Endothelial cell of umbilical vein (primary cell): ENCODE results near the gene MEX3C. TPM values are rescaled to one million over a fixed set of nuclear protein-coding genes. Genes with fewer than 3 reads are reported as not detected.

ENCODE experiments used
- BruUV-seq: library from RNA; stranded (reverse); fragments of 400-500 nt; replicated peaks from 2 replicates; lab custom pipeline; 2021; lab: Mats Ljungman, UMichigan
- CTCF ChIA-PET: fragments of 300-600, 350-600 bp; sonication (Branson Sonifier 250); formaldehyde crosslinking; loops from one replicate; lab custom pipeline; 2021; ENCODE audit warnings: antibody characterized with exemption, inconsistent platforms; lab: Charles Lee
- POLR2A ChIA-PET: fragments of 300-600, 350-600 bp; sonication (Branson Sonifier 250); formaldehyde crosslinking; loops from one replicate; lab custom pipeline; 2021; ENCODE audit warnings: antibody characterized with exemption, inconsistent platforms; lab: Charles Lee
- DNase-seq: peaks from one replicate; pipeline ENCODE4 v3.0.0-alpha.2; 2011; ENCODE audit warnings: low read depth, low spot score
- FAIRE-seq: peaks from 2 replicates; lab custom pipeline; 2011; peaks lifted over from hg19 to GRCh38; lab: Jason Lieb, UNC
- H2AFZ ChIP-seq: 2 replicates; pipeline ENCODE4 v1.6.0; 2012; ENCODE audit warnings: low read depth, low read length, control low read depth, inconsistent platforms
- H3K27ac ChIP-seq: 2 replicates; pipeline ENCODE4 v1.5.1; 2011; ENCODE audit warnings: low read depth, mild to moderate bottlenecking, control low read depth, low read length, moderate library complexity; ENCODE audit not compliant: insufficient read depth
- H3K27me3 ChIP-seq, 2 experiments: 2 replicates each; pipeline versions ENCODE4 v1.6.0 to v1.6.1; 2011; ENCODE audit warnings: low read length in 2 of 2, mixed read lengths in 1 of 2; ENCODE audit not compliant: control insufficient read depth in 2 of 2, insufficient read depth in 2 of 2
- H3K36me3 ChIP-seq, 2 experiments: 2 replicates in 1 of 2; 3 replicates in 1 of 2; pipeline ENCODE4 v1.5.1; 2011; ENCODE audit warnings: low read length in 2 of 2, mild to moderate bottlenecking in 1 of 2, moderate library complexity in 1 of 2; ENCODE audit not compliant: control insufficient read depth in 2 of 2, insufficient read depth in 2 of 2; ENCODE audit errors: extremely low read depth in 1 of 2
- H3K4me1 ChIP-seq: 3 replicates; pipeline ENCODE4 v1.5.1; 2011; ENCODE audit warnings: mild to moderate bottlenecking, low read length; ENCODE audit not compliant: control insufficient read depth, insufficient read depth; ENCODE audit errors: extremely low read depth
- H3K4me2 ChIP-seq: 2 replicates; pipeline ENCODE4 v1.6.1; 2011; ENCODE audit warnings: low read length, control low read depth, mixed read lengths; ENCODE audit not compliant: insufficient read depth
- H3K4me3 ChIP-seq, 3 experiments: fragments of 200-600 bp in 1 of 3; sonication (generic), shearing (Covaris generic) in 1 of 3; replicated peaks in 1 of 3; 2 replicates each; pipeline ENCODE4 v1.5.1; 2011 to 2016; ENCODE audit warnings: control low read depth in 3 of 3, low read length in 3 of 3, mild to moderate bottlenecking in 2 of 3, inconsistent platforms in 1 of 3, low read depth in 1 of 3, moderate library complexity in 1 of 3; ENCODE audit not compliant: insufficient read depth in 1 of 3
- H3K79me2 ChIP-seq: 2 replicates; pipeline ENCODE4 v1.6.0; 2012; ENCODE audit warnings: low read length, inconsistent platforms; ENCODE audit not compliant: control insufficient read depth, insufficient read depth
- H3K9ac ChIP-seq: replicated peaks from 2 replicates; pipeline ENCODE3; 2011; ENCODE audit warnings: low read length, control low read depth; ENCODE audit not compliant: insufficient read depth; ENCODE audit errors: extremely low read depth
- H3K9me1 ChIP-seq: replicated peaks from 3 replicates; pipeline ENCODE4 v1.6.0; 2011; ENCODE audit warnings: mild to moderate bottlenecking, low read length; ENCODE audit not compliant: control insufficient read depth, insufficient read depth; ENCODE audit errors: extremely low read depth
- H3K9me3 ChIP-seq: replicated peaks from 2 replicates; pipeline ENCODE4 v1.5.1; 2012; ENCODE audit warnings: low read length, inconsistent platforms; ENCODE audit not compliant: control insufficient read depth, insufficient read depth
- H4K20me1 ChIP-seq: replicated peaks from 2 replicates; pipeline ENCODE3; 2011; ENCODE audit warnings: mild to moderate bottlenecking, low read length; ENCODE audit not compliant: control insufficient read depth, insufficient read depth; ENCODE audit errors: extremely low read depth
- CTCF ChIP-seq, 2 donors: IDR thresholded peaks; 1 replicate in 1 of 2; 2 replicates in 1 of 2; pipeline ENCODE4 v1.5.1; 2011; ENCODE audit warnings: low read length in 2 of 2, mild to moderate bottlenecking in 2 of 2, moderate library complexity in 2 of 2, control low read depth in 1 of 2, inconsistent platforms in 1 of 2, low read depth in 1 of 2; ENCODE audit not compliant: insufficient read depth in 1 of 2; ENCODE audit errors: extremely low read depth in 1 of 2
- EZH2 ChIP-seq: IDR thresholded peaks from 2 replicates; pipeline ENCODE4 v1.6.1; 2012; ENCODE audit warnings: borderline replicate concordance, low read depth, mild to moderate bottlenecking, moderate library complexity, low read length, inconsistent platforms; ENCODE audit not compliant: severe bottlenecking
- FOS ChIP-seq: IDR thresholded peaks from 2 replicates; pipeline ENCODE4 v1.6.1; 2011; ENCODE audit warnings: mild to moderate bottlenecking, low read length, moderate library complexity, borderline replicate concordance; ENCODE audit not compliant: insufficient read depth
- GATA2 ChIP-seq: IDR thresholded peaks from 2 replicates; pipeline ENCODE4 v1.7.0; 2011; ENCODE audit warnings: low read depth, mild to moderate bottlenecking, moderate library complexity, mixed read lengths, low read length; ENCODE audit not compliant: insufficient read length, insufficient read depth
- JUN ChIP-seq: IDR thresholded peaks from 2 replicates; pipeline ENCODE4 v1.6.1; 2011; ENCODE audit warnings: borderline replicate concordance, low read depth; ENCODE audit not compliant: insufficient read length, insufficient read depth
- MYC ChIP-seq: IDR thresholded peaks from one replicate; pipeline ENCODE4 v1.6.1; 2011; ENCODE audit warnings: mild to moderate bottlenecking, low read depth, low read length
- POLR2A ChIP-seq: IDR thresholded peaks from 2 replicates; pipeline ENCODE4 v1.6.1; 2012; ENCODE audit warnings: low read depth, mild to moderate bottlenecking, control low read depth, low read length
- POLR2AphosphoS5 ChIP-seq: IDR thresholded peaks from 2 replicates; pipeline ENCODE4 v1.6.1; 2012; ENCODE audit warnings: low read depth, mild to moderate bottlenecking, control low read depth, low read length, moderate library complexity; ENCODE audit not compliant: insufficient read depth
- dilution Hi-C: fragments of 300-500 bp; cut with MboI; formaldehyde crosslinking; loops from one replicate; pipeline ENCODE4 v1.15.0; 2019; ENCODE audit warnings: low sequenced_read_pairs; ENCODE audit not compliant: extremely low pct_ligation_motif_present
- intact Hi-C: fragments of 100-400 bp; cut with micrococcal nuclease; formaldehyde crosslinking; loops from one replicate; pipeline ENCODE4 v1.10.0; 2022
- polyA plus RNA-seq, 4 experiments: library from polyadenylated mRNA; depleted of rRNA in 3 of 4; stranded (reverse) in 3 of 4; unstranded in 1 of 4; fragments of >200 nt; gene quantifications; 2 replicates each; pipeline versions ENCODE4 v1.2.1 to v1.2.3, GENCODE V29; 2011 to 2012; ENCODE audit warnings: missing spikeins in 1 of 4
- total RNA-seq: library from RNA; stranded (reverse); gene quantifications from 2 replicates; pipeline ENCODE4 v1.2.3, GENCODE V29; 2021
- TF ChIP-seq, protein P1 (sequence below): IDR thresholded peaks from 2 replicates; pipeline ENCODE4 v1.6.1; 2011; ENCODE audit not compliant: insufficient read depth, insufficient read length

MEX3C gene
- total and polyA plus RNA-seq, 2 donors (not counting 3 experiments of a cell fraction or from before 2014, with no cell fraction given): 23.4 to 45.7 TPM

- no TSS peak for BruUV-seq
- no peak overlapping the region for H3K4me3 ChIP-seq
- FAIRE-seq (no peak), DNase-seq (no peak)
- no peaks in the 10 kb centered on the region for H4K20me1 ChIP-seq
- H3K36me3 ChIP-seq: no peaks in the 10 kb centered on the region
- dilution Hi-C loops (no loop called here), intact Hi-C loops (no loop called here)
- H3K4me1 ChIP-seq: no peaks in the 10 kb centered on the region
- no peak overlapping the region for H3K9ac ChIP-seq
- H3K4me2 ChIP-seq: no peak overlapping the region
- H2AFZ ChIP-seq: no peak overlapping the region
- H3K9me3 ChIP-seq: no peaks in the 10 kb centered on the region
- H3K27me3 ChIP-seq: no peaks in the 10 kb centered on the region
- POLR2A ChIA-PET: no interaction called here
- no peak overlapping the region for H3K27ac ChIP-seq
- TF ChIP-seq CTCF (IDR thresholded peaks at IDR 0.05; ENCODE audit: extremely low read depth in 1 of 2, insufficient read depth in 1 of 2, low read depth in 1 of 2, low read length in 2 of 2) (no peak), EZH2 (no peak), GATA2 (no peak), MYC (no peak), FOS (no peak), POLR2AphosphoS5 (no peak), JUN (no peak), POLR2A (no peak)
- TF ChIP-seq, protein P1, sequence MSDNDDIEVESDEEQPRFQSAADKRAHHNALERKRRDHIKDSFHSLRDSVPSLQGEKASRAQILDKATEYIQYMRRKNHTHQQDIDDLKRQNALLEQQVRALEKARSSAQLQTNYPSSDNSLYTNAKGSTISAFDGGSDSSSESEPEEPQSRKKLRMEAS: no peak
- H3K9me1 ChIP-seq: no peaks in the 10 kb centered on the region
- no peaks in the 10 kb centered on the region for H3K79me2 ChIP-seq
- CTCF ChIA-PET: no interaction called here
Measured at GRCh38 chr18:51125976-51126375, 71.5 kb downstream of the MEX3C start.

Other genes with a start within 250 kb of the MEX3C start
- gene ELAC1, start 229.6 kb downstream of the MEX3C start, total RNA-seq: 6.0 and 7.6 TPM in 2 replicates
- 3.0 and 3.6 TPM in 2 replicates for gene ELAC1, start 229.6 kb downstream of the MEX3C start, polyA plus RNA-seq
- gene SMAD4, start 167.5 kb downstream of the MEX3C start, total RNA-seq: 79.3 and 82.8 TPM in 2 replicates
- 63.5 and 65.9 TPM in 2 replicates for gene SMAD4, start 167.5 kb downstream of the MEX3C start, polyA plus RNA-seq